Neural cell (in vitro differentiated cells): Measurements from ENCODE around the gene APP. TPM values are rescaled to one million over a fixed set of nuclear protein-coding genes. Genes with fewer than 3 reads are reported as not detected.

Experiments
- H2AFZ ChIP-seq: fragments of 200-600, 300-800 bp; sonication (generic), shearing (Covaris generic); 2 replicates; pipeline ENCODE4 v1.6.0; 2014; ENCODE audit warnings: low read depth, mild to moderate bottlenecking, antibody characterized with exemption, low read length, moderate library complexity
- H3F3A ChIP-seq: fragments of 200-600 bp; shearing (Covaris generic); 2 replicates; pipeline ENCODE4 v1.6.1; 2016; ENCODE audit warnings: mild to moderate bottlenecking, moderate library complexity, mixed read lengths, antibody characterized with exemption, low read length; ENCODE audit not compliant: insufficient read depth, poor library complexity, severe bottlenecking
- H3K27ac ChIP-seq: fragments of 200-600, 300-800 bp; sonication (generic), shearing (Covaris generic); 2 replicates; pipeline ENCODE4 v1.5.1; 2014; ENCODE audit warnings: mild to moderate bottlenecking, low read length, moderate library complexity
- H3K27me3 ChIP-seq: fragments of 300-800, 200-600 bp; sonication (generic), shearing (Covaris generic); 2 replicates; pipeline ENCODE4 v1.6.0; 2014; ENCODE audit warnings: mild to moderate bottlenecking, low read depth, low read length, moderate library complexity; ENCODE audit not compliant: insufficient read depth
- H3K36me3 ChIP-seq: fragments of 300-800, 200-600 bp; sonication (generic), shearing (Covaris generic); 2 replicates; pipeline ENCODE4 v1.5.1; 2014; ENCODE audit warnings: mild to moderate bottlenecking, antibody characterized with exemption, low read length, moderate library complexity; ENCODE audit not compliant: insufficient read depth
- H3K4me2 ChIP-seq: fragments of 300-800, 200-600 bp; sonication (generic), shearing (Covaris generic); 2 replicates; pipeline ENCODE4 v1.6.0; 2014; ENCODE audit warnings: mild to moderate bottlenecking, low read length
- H3K4me3 ChIP-seq: fragments of 300-800, 200-600 bp; sonication (generic), shearing (Covaris generic); 2 replicates; pipeline ENCODE4 v1.5.1; 2014; ENCODE audit warnings: mild to moderate bottlenecking, low read length, moderate library complexity
- H3K79me2 ChIP-seq: fragments of 200-600 bp; shearing (Covaris generic); replicated peaks from 2 replicates; pipeline ENCODE4 v1.6.0; 2014; ENCODE audit warnings: mild to moderate bottlenecking, low read length, moderate library complexity; ENCODE audit not compliant: insufficient read depth
- H3K9ac ChIP-seq: fragments of 300-800, 200-600 bp; sonication (generic), shearing (Covaris generic); 2 replicates; pipeline ENCODE4 v1.6.1; 2016; ENCODE audit warnings: mild to moderate bottlenecking, low read length, mixed read lengths
- H3K9me2 ChIP-seq: fragments of 200-600 bp; shearing (Covaris generic); 2 replicates; pipeline ENCODE4 v1.6.1; 2016; ENCODE audit warnings: mild to moderate bottlenecking, low read length, mixed read lengths; ENCODE audit not compliant: insufficient read depth
- H3K9me3 ChIP-seq: fragments of 200-600, 300-800 bp; sonication (generic), shearing (Covaris generic); 2 replicates; pipeline ENCODE4 v1.6.1; 2016; ENCODE audit warnings: mild to moderate bottlenecking, mixed run types, low read length, moderate library complexity, mixed read lengths
- H4K20me1 ChIP-seq: fragments of 200-600 bp; shearing (Covaris generic); 2 replicates; pipeline ENCODE4 v1.6.1; 2016; ENCODE audit warnings: mild to moderate bottlenecking, mixed run types; ENCODE audit not compliant: insufficient read depth
- CTCF ChIP-seq: fragments of 450-650 bp; IDR thresholded peaks from 2 replicates; pipeline ENCODE4 v1.5.1; 2014; ENCODE audit warnings: antibody characterized with exemption, mild to moderate bottlenecking, moderate library complexity; ENCODE audit not compliant: poor library complexity, severe bottlenecking
- EP300 ChIP-seq: fragments of 450-650 bp; conservative IDR thresholded peaks from 2 replicates; pipeline ENCODE4 v1.6.1; 2014; ENCODE audit warnings: antibody characterized with exemption, mild to moderate bottlenecking, moderate library complexity; ENCODE audit not compliant: poor library complexity, severe bottlenecking
- EZH2 ChIP-seq: fragments of 200-600, 300-800 bp; shearing (Covaris generic), sonication (generic); IDR thresholded peaks from 2 replicates; pipeline ENCODE4 v1.6.1; 2014; ENCODE audit warnings: antibody characterized with exemption, low read length, borderline replicate concordance, mild to moderate bottlenecking; ENCODE audit not compliant: insufficient read depth, poor library complexity, severe bottlenecking
- MXI1 ChIP-seq: fragments of 450-650 bp; conservative IDR thresholded peaks from 2 replicates; pipeline ENCODE4 v1.6.1; 2014; ENCODE audit warnings: antibody characterized with exemption, mild to moderate bottlenecking; ENCODE audit not compliant: poor library complexity, severe bottlenecking
- POLR2AphosphoS5 ChIP-seq: IDR thresholded peaks from 2 replicates; pipeline ENCODE4 v1.6.1; 2012
- RAD21 ChIP-seq: fragments of 450-650 bp; conservative IDR thresholded peaks from 2 replicates; pipeline ENCODE4 v1.6.1; 2014; ENCODE audit warnings: antibody characterized with exemption, mild to moderate bottlenecking, moderate library complexity
- SMC3 ChIP-seq: fragments of 450-650 bp; conservative IDR thresholded peaks from 2 replicates; pipeline ENCODE4 v1.6.1; 2014; ENCODE audit warnings: antibody characterized with exemption, mild to moderate bottlenecking, moderate library complexity; ENCODE audit not compliant: poor library complexity
- TAF1 ChIP-seq: IDR thresholded peaks from 2 replicates; pipeline ENCODE4 v1.6.1; 2012; ENCODE audit warnings: low read depth
- polyA plus RNA-seq: library from polyadenylated mRNA; depleted of rRNA; stranded (reverse); fragments of >200 nt; gene quantifications from 2 replicates; pipeline ENCODE4 v1.2.3, GENCODE V29; 2014
- TF ChIP-seq, protein P1 (sequence below): IDR thresholded peaks from 2 replicates; pipeline ENCODE4 v1.6.1; 2012; ENCODE audit warnings: borderline replicate concordance

APP gene
- polyA plus RNA-seq, 1 donor from 2014 or later = 470 TPM

- Histone ChIP-seq H3K9me3 (no peaks in the 10 kb centered on the region), H3K79me2 (peaks cover 87% of the 10 kb centered on the region), H3K27ac (no peak overlapping the region), H3K4me2 (peak overlapping the region; percentile 50), H4K20me1 (no peaks in the 10 kb centered on the region), H2AFZ (no peak overlapping the region), H3K9ac (no peak overlapping the region), H3K4me3 (no peak overlapping the region), H3K27me3 (no peaks in the 10 kb centered on the region), H3K9me2 (no peaks in the 10 kb centered on the region), H3F3A (peaks cover 2% of the 10 kb centered on the region), H3K36me3 (no peaks in the 10 kb centered on the region)
- TF ChIP-seq EZH2 = no peak
Observed at GRCh38 chr21:26124421-26124833, 46.1 kb downstream of the APP start.

DNA sequence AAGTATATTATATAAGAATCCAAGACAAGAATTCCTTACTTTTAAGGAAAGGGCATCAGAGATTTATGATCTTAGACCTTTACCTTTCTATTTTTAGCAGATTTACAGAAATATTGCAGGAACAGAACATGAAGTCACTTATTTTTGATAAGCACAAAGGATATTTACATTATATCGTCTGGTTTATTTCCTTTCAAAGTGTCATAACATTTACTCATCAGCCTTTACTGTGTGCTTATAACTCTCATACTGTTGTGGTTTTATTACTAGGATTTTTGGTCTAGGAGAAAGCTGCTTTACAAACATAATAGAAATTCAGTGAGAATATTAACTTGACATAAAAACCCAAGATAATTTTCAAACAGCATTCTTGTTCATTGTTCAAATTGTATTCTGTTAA lies 47.6 kb downstream of the APP start:
- H2AFZ ChIP-seq = no peak overlapping the region
- TF ChIP-seq POLR2AphosphoS5 (no peak), CTCF (no peak), TAF1 (no peak), MXI1 (no peak), EP300 (no peak), SMC3 (no peak), EZH2 (no peak), RAD21 (no peak)
- TF ChIP-seq, protein P1, sequence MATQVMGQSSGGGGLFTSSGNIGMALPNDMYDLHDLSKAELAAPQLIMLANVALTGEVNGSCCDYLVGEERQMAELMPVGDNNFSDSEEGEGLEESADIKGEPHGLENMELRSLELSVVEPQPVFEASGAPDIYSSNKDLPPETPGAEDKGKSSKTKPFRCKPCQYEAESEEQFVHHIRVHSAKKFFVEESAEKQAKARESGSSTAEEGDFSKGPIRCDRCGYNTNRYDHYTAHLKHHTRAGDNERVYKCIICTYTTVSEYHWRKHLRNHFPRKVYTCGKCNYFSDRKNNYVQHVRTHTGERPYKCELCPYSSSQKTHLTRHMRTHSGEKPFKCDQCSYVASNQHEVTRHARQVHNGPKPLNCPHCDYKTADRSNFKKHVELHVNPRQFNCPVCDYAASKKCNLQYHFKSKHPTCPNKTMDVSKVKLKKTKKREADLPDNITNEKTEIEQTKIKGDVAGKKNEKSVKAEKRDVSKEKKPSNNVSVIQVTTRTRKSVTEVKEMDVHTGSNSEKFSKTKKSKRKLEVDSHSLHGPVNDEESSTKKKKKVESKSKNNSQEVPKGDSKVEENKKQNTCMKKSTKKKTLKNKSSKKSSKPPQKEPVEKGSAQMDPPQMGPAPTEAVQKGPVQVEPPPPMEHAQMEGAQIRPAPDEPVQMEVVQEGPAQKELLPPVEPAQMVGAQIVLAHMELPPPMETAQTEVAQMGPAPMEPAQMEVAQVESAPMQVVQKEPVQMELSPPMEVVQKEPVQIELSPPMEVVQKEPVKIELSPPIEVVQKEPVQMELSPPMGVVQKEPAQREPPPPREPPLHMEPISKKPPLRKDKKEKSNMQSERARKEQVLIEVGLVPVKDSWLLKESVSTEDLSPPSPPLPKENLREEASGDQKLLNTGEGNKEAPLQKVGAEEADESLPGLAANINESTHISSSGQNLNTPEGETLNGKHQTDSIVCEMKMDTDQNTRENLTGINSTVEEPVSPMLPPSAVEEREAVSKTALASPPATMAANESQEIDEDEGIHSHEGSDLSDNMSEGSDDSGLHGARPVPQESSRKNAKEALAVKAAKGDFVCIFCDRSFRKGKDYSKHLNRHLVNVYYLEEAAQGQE = no peak
- H3K27me3 ChIP-seq = no peaks in the 10 kb centered on the region
- H3K9me3 ChIP-seq = no peaks in the 10 kb centered on the region
- no peak overlapping the region for H3K27ac ChIP-seq
- H3F3A ChIP-seq = peaks cover 2% of the 10 kb centered on the region
- no peaks in the 10 kb centered on the region for H3K9me2 ChIP-seq
- peaks cover 76% of the 10 kb centered on the region for H3K79me2 ChIP-seq
- no peak overlapping the region for H3K4me3 ChIP-seq
- no peaks in the 10 kb centered on the region for H4K20me1 ChIP-seq
- H3K4me2 ChIP-seq = no peak overlapping the region
- no peak overlapping the region for H3K9ac ChIP-seq
- H3K36me3 ChIP-seq = no peaks in the 10 kb centered on the region

DNA sequence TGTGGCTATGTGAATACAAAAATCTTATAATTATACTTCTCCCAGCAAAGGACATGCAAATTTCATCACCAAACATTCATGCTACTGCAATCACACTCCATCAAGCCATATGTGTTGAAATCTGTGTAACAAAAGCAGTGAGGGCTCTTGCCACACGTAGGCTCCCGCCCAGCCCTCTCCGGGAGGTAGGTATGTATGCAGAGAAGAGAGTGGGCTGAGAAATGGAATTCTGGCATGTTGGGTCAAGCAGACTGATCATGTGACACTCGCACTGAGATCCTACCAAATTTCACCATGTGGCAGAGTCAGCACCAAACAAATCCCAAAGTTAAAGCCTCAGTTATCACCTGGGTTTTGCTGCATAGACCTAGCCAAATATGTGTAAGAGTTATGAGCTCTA lies 49.7 kb downstream of the APP start:
- H3K27me3 ChIP-seq = no peaks in the 10 kb centered on the region
- H3K79me2 ChIP-seq = peaks cover 67% of the 10 kb centered on the region
- H3K36me3 ChIP-seq = no peaks in the 10 kb centered on the region
- no peak overlapping the region for H2AFZ ChIP-seq
- H3K9me3 ChIP-seq = no peaks in the 10 kb centered on the region
- H3K4me2 ChIP-seq = no peak overlapping the region
- H3K9me2 ChIP-seq = no peaks in the 10 kb centered on the region
- H3K4me3 ChIP-seq = no peak overlapping the region
- no peak overlapping the region for H3K9ac ChIP-seq
- no peak overlapping the region for H3K27ac ChIP-seq
- H3F3A ChIP-seq = peaks cover 2% of the 10 kb centered on the region
- TF ChIP-seq EZH2 (no peak), MXI1 (no peak), EP300 (no peak), CTCF (no peak)
- H4K20me1 ChIP-seq = no peaks in the 10 kb centered on the region
